ENCODE results near the gene MIA. TPM values are rescaled to one million over a fixed set of nuclear protein-coding genes. Genes with fewer than 3 reads are reported as not detected.
A peak's percentile ranks its signal among the peaks of the same experiment; 100 is the strongest.

MIA gene
- total RNA-seq, 4 donors from 2014 or later = 2.8 TPM; not detected in 3

GRCh38 chr19:40736661-40737060, 38.7 kb upstream of the MIA start:
- no peak for TF ChIP-seq POLR2A (IDR thresholded peaks at IDR 0.05)
- TF ChIP-seq, protein P1, sequence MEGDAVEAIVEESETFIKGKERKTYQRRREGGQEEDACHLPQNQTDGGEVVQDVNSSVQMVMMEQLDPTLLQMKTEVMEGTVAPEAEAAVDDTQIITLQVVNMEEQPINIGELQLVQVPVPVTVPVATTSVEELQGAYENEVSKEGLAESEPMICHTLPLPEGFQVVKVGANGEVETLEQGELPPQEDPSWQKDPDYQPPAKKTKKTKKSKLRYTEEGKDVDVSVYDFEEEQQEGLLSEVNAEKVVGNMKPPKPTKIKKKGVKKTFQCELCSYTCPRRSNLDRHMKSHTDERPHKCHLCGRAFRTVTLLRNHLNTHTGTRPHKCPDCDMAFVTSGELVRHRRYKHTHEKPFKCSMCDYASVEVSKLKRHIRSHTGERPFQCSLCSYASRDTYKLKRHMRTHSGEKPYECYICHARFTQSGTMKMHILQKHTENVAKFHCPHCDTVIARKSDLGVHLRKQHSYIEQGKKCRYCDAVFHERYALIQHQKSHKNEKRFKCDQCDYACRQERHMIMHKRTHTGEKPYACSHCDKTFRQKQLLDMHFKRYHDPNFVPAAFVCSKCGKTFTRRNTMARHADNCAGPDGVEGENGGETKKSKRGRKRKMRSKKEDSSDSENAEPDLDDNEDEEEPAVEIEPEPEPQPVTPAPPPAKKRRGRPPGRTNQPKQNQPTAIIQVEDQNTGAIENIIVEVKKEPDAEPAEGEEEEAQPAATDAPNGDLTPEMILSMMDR (IDR thresholded peaks at IDR 0.05) = no peak
- H3K9me3 ChIP-seq = no peaks in the 10 kb centered on the region
- DNase-seq = no peak
- H3K4me1 ChIP-seq = no peaks in the 10 kb centered on the region
- H3K27ac ChIP-seq = no peak overlapping the region
- intact Hi-C loops (cut with DNase I; ENCODE audit: low total_unique reads) = no loop called here
- no peak overlapping the region for H3K4me3 ChIP-seq
- no peaks in the 10 kb centered on the region for H3K36me3 ChIP-seq
- no peaks in the 10 kb centered on the region for H3K27me3 ChIP-seq

DNA sequence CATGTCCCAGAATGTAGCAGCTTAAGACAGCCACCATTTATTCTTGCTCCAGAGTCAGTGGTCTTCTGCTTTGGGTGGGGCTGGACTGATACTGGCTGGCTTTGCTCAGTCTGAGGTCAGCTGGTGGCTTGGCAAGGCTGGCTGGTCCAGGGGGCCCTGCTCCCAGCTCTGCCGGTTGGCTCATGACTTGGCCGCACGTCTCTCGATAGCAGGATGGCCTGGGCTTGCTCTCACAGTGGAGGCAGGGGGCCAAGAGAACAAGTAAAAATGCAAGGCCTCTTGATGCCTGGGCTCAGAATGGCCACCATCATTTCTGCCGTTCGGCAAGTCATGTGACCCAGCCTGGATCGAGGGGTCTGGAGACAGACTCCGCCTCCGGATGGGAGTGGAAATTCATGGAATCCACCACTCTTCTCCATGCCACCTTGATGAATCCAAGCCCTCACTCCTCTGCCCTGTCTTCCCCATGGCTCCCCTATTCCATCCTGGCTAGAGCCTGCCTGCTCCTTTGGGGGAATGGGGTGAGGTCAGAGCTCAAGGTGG, 38.1 kb upstream of the MIA start:
- H3K36me3 ChIP-seq = no peaks in the 10 kb centered on the region

GRCh38 chr19:40739030-40739839, 36.1 kb upstream of the MIA start:
- Histone ChIP-seq H3K27ac (no peak overlapping the region), H3K9me3 (no peaks in the 10 kb centered on the region), H3K36me3 (no peaks in the 10 kb centered on the region), H3K27me3 (no peaks in the 10 kb centered on the region), H3K4me3 (no peak overlapping the region), H3K4me1 (no peaks in the 10 kb centered on the region)
- TF ChIP-seq, protein P1 (IDR thresholded peaks at IDR 0.05) = no peak
- no peak for TF ChIP-seq POLR2A (IDR thresholded peaks at IDR 0.05)
- DNase-seq = no peak
- intact Hi-C loops (cut with DNase I; ENCODE audit: low total_unique reads) = no loop called here

More for the DNA sequence above, 38.1 kb upstream of the MIA start:
- Histone ChIP-seq H3K27me3 (no peaks in the 10 kb centered on the region), H3K4me3 (no peak overlapping the region), H3K27ac (no peak overlapping the region), H3K4me1 (no peaks in the 10 kb centered on the region), H3K9me3 (no peaks in the 10 kb centered on the region)
- intact Hi-C loops (cut with DNase I; ENCODE audit: low total_unique reads) = no loop called here
- TF ChIP-seq, protein P1 (IDR thresholded peaks at IDR 0.05) = no peak
- no peak for TF ChIP-seq POLR2A (IDR thresholded peaks at IDR 0.05)
- DNase-seq = no peak

DNA sequence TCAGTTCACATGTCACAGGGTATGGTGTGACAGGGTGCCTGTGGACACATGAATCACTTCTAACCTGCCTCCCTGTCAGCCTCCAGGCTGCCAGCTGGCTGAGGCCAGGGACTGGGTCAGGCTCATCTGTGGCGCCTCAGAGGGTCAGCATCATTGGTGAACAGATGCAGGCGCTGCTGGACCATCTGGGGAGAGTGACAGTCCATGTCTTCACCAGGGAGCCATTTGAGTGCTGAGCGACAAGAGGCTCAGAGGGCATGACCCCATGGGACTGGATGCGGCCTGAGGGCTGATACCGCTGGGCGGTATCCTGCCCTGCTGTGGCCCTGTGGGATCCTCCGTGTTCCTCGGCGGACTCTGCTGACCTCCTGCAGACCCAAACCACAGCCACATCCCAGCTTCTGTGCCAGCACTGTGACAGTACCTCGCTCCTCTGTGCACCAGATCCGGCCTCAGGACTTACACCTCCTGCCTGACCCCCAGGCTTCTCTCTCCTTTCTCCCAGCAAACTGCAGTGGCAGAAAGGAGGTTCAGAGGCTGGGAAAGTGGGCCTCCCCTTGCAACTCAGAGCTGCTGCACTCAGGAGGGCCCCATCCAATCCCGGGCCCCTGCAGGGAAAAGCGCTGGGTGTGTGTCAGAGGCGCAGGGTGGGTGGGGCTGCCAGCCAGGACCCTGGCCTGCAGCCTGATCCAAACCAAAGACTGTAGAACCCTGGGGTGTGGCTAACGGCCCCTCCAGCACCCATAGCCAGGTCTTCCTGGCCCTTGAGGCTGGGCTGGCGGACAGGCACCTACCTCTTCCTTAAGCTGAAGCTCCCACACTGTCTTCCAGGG, 35.2 kb upstream of the MIA start:
- Histone ChIP-seq H3K4me3 (no peak overlapping the region), H3K27me3 (no peaks in the 10 kb centered on the region), H3K36me3 (no peaks in the 10 kb centered on the region), H3K9me3 (no peaks in the 10 kb centered on the region), H3K27ac (peak overlapping the region in 1 of 2 donors; percentile 57), H3K4me1 (no peaks in the 10 kb centered on the region)
- DNase-seq = no peak
- no peak for TF ChIP-seq POLR2A (IDR thresholded peaks at IDR 0.05)
- TF ChIP-seq, protein P1 (IDR thresholded peaks at IDR 0.05) = no peak
- intact Hi-C loops (cut with DNase I; ENCODE audit: low total_unique reads) = no loop called here
